ENCODE data around the gene POFUT2. TPM values are rescaled to one million over a fixed set of nuclear protein-coding genes. Genes with fewer than 3 reads are reported as not detected.

POFUT2 gene
- total RNA-seq, 1 experiment from 2014 or later, result 18.6 TPM

DNA sequence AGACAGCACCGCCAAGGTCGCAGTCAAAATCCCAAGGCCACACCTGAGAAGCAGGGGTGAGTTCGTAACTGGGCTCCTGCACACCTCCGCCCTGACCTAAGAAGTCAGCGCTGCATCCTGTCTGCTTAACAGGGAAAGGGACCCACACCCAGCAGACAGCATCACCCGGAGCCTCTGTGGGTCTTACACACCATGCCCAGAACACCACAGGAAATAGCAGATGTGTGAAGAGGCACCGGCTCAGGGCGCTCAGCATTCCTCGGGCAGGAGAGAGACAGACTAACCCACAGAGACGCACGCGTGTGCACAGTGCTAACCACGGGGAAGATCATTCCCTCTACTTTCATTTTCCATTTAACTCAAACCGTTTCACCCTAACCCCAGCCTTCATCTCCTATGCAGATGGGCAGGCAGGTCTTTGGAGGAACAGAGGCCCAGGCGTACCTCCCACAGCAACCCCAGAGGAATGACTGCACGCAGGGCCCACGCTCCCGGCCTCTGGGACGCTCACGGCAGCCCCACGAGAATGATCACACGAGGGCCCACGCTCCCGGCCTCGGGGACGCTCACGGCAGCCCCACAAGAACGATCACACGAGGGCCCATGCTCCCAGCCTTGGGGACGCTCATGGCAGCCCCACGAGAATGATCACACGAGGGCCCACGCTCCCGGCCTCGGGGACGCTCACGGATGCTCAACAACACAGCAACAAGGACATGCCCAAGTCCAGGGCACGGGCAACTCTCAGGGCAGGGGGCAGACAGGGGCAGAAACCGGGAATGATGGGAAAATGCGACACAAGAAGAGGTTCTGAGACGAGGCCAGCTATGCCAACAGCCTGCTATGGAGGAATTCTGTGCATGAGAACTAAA, 20.9 kb downstream of the POFUT2 start:
- no peak for DNase-seq (ENCODE audit: extremely low read depth, low read depth)

- DNase-seq (ENCODE audit: extremely low read depth, low read depth), result no peak
Measured at GRCh38 chr21:45265721-45266517, 21.8 kb downstream of the POFUT2 start.

GRCh38 chr21:45264912-45265515, 22.7 kb downstream of the POFUT2 start:
- no peak for DNase-seq (ENCODE audit: extremely low read depth, low read depth)

DNA sequence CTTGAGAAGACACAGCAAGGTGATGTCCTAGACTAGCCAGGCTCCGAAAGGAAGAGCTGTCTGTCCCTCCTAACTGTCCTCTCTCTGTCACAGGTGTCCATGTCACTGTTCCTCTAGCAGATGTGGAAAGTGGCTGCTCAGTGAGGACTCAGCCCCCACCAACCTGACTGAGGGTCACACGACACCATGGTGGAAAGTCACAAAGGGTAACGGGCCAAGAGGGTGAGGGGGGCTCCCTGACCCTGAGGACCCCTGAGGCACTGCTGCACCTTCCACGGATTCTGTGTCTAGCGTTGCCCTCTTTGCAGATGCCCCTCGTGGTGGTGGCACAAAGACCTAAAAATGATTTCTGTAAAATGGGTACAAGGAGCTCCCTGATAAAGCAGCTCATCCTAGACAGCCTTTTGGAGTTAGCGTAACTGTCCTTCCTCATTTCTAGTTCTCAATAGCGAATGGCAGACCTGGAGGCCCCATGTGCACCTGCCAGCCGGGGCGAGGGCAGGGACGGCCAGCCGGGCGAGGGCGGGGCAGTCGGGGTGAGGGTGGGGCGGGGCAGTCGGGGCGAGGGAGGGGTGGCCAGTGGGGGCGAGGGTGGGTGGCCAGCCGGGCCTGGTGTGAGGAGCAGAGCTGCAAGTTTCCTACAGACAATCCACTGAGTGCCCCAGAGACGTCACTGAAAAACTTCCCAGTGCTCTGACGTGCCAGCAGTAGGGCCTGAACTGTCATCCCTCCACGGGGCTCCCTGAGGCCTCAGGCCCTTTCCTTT, 23.4 kb downstream of the POFUT2 start:
- no peak for DNase-seq (ENCODE audit: extremely low read depth, low read depth)

DNA sequence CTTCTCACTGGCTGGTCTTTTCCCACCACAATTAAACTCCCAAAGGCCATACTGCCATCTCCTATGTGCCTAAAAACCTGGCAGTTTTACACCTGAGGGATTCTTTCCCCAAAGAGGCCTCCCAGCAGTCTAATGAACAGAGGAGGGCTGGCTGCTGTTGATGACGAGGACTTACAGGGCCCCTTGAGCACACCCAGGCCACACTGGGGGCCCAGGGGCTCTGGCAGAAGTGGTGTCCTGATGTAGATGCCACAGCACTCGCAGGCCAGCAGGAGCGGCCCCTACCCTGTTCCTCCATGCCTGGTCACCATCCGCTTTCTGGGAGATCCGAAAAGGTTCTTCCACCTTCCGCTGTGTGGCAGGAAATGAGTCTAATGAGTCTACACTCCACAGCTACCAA, 24.2 kb downstream of the POFUT2 start:
- no peak for DNase-seq (ENCODE audit: extremely low read depth, low read depth)

GRCh38 chr21:45262616-45263015, 25.1 kb downstream of the POFUT2 start:
- no peak for DNase-seq (ENCODE audit: extremely low read depth, low read depth)

- DNase-seq (ENCODE audit: extremely low read depth, low read depth), result no peak
Measured at GRCh38 chr21:45262041-45262581, 25.6 kb downstream of the POFUT2 start.

DNA sequence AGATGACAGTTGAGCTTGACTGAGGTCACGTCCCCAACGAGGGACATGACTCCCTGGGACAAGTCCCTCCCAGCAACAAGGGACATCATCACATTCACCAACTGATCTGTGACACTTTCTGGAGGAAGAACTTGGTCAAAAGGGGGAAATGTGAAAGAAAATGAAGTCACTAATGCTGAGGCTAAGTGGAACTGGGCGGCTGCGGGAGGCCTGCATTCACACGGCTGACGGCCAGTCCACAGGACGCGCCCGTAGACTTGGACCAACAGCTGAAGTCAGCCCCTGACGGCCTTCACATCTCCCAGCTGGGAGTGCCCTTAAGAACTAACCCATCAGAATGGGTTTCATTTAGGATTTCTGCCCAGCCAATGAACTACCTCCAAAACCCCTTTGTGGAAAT, 26.6 kb downstream of the POFUT2 start:
- DNase-seq (ENCODE audit: extremely low read depth, low read depth), result no peak

DNA sequence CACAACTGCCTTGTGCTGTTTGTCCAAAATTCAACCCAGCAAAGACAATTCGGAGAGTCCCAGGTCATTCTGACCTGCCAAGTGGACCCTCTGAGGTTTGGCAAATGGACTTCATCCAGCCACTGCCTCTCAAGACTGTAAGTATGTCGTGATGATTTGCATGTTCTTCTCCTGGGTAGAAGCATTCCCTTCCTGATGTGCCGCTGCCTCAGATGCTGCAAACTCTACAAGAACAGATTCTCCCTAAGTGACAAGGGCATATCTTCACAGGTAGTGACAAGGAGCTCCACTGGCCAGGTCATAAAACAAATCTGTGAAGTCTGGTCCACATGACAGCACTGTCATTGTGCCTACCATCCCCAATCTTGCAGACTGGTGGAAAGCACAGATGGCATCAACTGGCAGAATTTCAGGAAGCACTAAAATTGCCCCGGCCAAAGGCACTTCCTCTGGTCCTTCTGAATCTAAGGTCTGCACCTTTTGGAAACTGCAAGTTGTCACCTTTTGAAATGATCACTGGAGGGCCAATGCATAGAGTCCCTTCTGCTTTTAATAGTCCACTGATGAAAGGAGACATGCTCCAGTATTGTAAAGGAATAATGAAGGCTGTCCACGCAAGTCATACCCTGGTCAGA, 27.4 kb downstream of the POFUT2 start:
- no peak for DNase-seq (ENCODE audit: extremely low read depth, low read depth)

DNA sequence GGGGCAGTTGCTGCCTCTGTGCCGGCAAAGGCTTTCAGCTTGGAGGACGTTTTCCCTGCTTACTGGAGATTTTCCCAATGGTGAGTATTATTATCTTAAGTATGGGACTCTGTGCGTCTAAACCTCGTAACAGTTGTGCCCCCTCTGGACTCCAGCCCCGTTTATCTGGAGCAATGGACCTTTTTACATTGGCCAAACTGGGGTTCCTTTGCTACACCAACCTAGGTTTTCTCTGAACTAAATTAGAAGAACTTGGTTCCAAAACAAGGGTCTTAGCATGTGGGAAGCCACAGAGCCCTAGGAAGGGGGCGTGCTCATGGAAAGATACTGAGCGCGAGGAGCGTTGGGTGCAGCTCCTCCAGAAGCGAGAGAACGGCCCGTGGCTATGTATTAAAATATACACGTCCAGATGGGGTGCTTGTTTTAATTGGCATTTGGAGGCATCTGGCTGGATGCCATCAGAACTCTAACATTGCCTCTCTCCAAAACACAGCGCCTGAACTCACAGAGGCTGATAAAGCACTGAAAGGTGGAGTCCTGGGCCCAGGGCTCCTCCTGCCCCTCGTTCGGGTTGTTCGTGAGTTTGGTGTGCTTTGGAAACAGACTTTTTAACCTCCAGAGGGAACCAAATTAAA, 28.4 kb downstream of the POFUT2 start:
- DNase-seq (ENCODE audit: extremely low read depth, low read depth), result no peak

GRCh38 chr21:45258466-45258865, 29.2 kb downstream of the POFUT2 start:
- DNase-seq (ENCODE audit: extremely low read depth, low read depth), result no peak

- DNase-seq (ENCODE audit: extremely low read depth, low read depth), result no peak
Measured at GRCh38 chr21:45257673-45258341, 29.9 kb downstream of the POFUT2 start.

GRCh38 chr21:45256912-45257672, 30.6 kb downstream of the POFUT2 start:
- DNase-seq (ENCODE audit: extremely low read depth, low read depth), result no peak

DNA sequence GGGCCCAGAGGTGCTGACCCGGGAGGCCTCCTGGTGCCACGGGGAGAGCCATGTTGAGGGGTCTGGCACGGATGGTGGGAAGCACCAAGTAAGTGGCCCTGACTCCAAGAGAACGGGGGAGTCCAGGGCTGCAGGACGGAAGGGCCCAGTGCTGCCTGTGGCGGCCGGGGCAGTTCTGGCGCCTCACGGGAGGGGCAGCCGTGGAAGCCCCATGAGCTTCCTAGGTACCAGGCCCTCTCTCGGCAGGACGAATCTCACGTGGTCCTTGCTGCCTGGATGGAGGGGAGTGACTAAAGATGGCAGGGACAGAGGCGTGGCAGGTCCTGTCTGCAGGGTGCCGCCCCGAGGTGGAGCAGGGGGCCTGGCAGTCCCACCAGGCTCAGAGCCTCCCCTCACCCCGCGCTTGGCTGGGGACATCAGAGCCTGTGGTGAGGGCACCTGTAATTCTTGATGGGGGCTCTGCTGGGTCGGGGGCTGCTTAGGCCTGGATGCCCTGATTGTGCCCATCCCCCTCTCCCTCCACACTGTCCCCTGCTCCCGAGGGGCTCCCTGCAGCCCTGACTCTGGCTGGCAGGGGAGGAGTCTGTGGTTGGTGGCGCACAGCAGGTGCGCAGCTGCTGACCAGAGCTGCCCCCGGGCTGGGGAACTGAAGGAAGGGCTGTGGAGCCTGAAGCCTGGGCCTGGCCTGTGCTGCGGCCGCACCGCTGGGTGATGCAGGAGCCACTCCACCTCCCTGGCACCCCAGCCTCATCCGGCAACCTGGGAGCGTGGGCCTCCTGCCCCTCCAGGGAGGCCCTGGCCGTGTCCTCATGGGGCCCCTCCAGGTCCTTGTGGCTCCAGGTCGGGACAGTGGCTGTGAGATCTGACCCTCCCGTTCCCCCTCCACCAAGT, 31.4 kb downstream of the POFUT2 start:
- no peak for DNase-seq (ENCODE audit: extremely low read depth, low read depth)

DNA sequence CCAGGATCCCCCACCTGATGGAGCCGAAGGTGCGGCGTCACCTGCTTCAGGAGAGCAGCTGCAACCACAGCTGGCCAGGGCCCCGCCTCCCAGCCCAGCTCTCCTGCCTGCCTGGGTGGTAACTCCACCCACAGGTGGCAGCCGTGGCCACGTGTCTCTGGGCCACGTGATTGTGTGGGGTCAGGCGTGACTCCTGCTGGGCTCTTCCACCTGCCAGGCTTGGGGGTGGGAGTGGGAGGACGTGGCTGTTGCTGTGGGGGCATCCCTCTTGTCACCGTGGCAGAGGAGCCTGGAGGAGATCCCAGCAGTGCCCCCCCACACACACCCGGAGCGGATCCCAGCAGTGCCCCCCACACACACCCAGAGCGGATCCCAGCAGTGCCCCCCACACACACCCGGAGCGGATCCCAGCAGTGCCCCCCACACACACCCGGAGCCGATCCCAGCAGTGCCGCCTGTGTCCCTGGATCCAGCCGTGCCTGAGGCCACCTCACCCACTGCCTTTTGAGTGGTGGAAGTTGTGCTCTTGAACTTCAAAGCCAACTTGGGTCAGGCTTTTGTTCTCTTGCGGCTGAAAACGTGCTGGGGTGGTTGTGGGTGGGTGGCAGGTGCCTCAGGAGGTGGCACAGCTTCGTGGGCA, 32.2 kb downstream of the POFUT2 start:
- DNase-seq (ENCODE audit: extremely low read depth, low read depth), result no peak

DNA sequence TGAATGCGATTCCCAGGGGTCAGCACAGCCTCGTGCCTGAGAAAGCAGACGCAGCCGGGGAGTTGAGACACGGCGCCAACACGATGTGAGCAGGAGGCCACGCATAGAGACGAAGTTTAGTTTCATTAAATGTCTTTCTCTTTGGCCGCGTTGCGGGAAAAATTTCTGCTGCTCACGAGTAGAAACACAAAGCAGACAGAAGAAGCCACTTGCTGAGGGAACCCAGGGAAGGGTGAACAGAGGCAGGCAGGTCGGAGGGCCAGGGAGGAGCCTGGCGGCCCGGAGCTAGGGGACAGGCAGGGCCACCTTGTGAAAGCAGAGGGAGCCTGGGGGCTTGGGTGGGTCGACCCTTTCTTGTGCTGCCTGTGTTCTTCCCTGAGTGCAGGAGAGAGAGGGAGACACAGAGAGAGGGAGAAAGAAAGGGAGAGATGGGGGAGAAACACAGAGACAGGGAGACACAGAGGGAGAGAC, 33.2 kb downstream of the POFUT2 start:
- DNase-seq (ENCODE audit: extremely low read depth, low read depth), result no peak
